C4-2B (cell line): ENCODE measurements around the gene ORAI3.

ENCODE experiments used
- ZFX ChIP-seq: fragments of 450-650 bp; IDR thresholded peaks from 2 replicates; pipeline ENCODE4 v1.6.1; 2017
- TF ChIP-seq, protein P1 (sequence below): fragments of 450-650 bp; conservative IDR thresholded peaks from 2 replicates; pipeline ENCODE4 v1.5.1; 2017; ENCODE audit warnings: mild to moderate bottlenecking

DNA sequence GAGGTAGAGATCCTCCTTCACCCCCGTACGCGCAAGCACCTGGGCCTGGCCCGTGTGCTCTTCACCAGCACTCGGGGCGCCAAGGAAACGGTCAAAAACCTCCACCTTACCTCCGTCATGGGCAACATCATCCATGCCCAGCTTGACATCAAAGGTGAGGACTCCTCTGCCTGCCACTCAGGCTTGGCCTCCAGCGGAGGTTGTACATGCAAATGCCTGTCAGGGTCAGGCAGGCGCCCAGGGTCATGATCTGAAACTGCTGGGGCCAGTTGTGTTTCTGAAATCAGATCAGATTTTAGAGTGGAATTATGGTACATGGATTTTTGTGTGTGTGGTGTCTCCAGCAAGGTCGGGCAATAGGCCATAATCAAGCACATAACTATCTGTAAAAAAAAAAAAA lies 12.5 kb downstream of the ORAI3 start:
- TF ChIP-seq, protein P1, sequence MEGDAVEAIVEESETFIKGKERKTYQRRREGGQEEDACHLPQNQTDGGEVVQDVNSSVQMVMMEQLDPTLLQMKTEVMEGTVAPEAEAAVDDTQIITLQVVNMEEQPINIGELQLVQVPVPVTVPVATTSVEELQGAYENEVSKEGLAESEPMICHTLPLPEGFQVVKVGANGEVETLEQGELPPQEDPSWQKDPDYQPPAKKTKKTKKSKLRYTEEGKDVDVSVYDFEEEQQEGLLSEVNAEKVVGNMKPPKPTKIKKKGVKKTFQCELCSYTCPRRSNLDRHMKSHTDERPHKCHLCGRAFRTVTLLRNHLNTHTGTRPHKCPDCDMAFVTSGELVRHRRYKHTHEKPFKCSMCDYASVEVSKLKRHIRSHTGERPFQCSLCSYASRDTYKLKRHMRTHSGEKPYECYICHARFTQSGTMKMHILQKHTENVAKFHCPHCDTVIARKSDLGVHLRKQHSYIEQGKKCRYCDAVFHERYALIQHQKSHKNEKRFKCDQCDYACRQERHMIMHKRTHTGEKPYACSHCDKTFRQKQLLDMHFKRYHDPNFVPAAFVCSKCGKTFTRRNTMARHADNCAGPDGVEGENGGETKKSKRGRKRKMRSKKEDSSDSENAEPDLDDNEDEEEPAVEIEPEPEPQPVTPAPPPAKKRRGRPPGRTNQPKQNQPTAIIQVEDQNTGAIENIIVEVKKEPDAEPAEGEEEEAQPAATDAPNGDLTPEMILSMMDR = no peak
- no peak for TF ChIP-seq ZFX
